Adrenal gland (tissue), 12 donors: ENCODE data around the gene COPZ2. TPM values are rescaled to one million over a fixed set of nuclear protein-coding genes. Genes with fewer than 3 reads are reported as not detected.

Source experiments
- DNase-seq, 7 donors: peaks; one replicate each; pipeline ENCODE4 v3.0.0-alpha.2; 2019 to 2020
- H3K27ac ChIP-seq, 5 donors: fragments of 200-600 bp; sonication (generic) in 4 of 5; 1 replicate in 3 of 5; 2 replicates in 2 of 5; pipeline versions ENCODE4 v1.5.1 to v1.8.0; 2016 to 2020; ENCODE audit warnings: mild to moderate bottlenecking in 1 of 5
- H3K27me3 ChIP-seq: fragments of 200-600 bp; 2 replicates; pipeline ENCODE4 v1.8.0; 2021
- H3K36me3 ChIP-seq, 2 donors: fragments of 200-600 bp; replicated peaks in 1 of 2; 1 replicate in 1 of 2; 2 replicates in 1 of 2; pipeline versions ENCODE4 v1.5.1 to v1.8.0; 2018 to 2022
- H3K4me1 ChIP-seq, 2 donors: fragments of 200-600 bp; replicated peaks in 1 of 2; 1 replicate in 1 of 2; 2 replicates in 1 of 2; pipeline versions ENCODE4 v1.5.1 to v1.8.0; 2018 to 2021
- H3K4me3 ChIP-seq, 4 donors: fragments of 200-600 bp; sonication (generic) in 3 of 4; one replicate each; pipeline ENCODE4 v1.5.1; 2016 to 2018
- H3K9me3 ChIP-seq, 3 donors: fragments of 200-600 bp; sonication (generic) in 1 of 3; replicated peaks in 1 of 3; 1 replicate in 2 of 3; 2 replicates in 1 of 3; pipeline versions ENCODE4 v1.5.1 to v1.8.0; 2016 to 2021
- CTCF ChIP-seq, 6 experiments: fragments of 450-650 bp in 4 of 6; fragments of 200-600 bp in 2 of 6; sonication (generic) in 1 of 6; IDR thresholded peaks; 1 replicate in 5 of 6; 2 replicates in 1 of 6; pipeline versions ENCODE4 v1.5.1 to v1.8.0; 2016 to 2021; ENCODE audit warnings: antibody characterized with exemption in 6 of 6, mild to moderate bottlenecking in 2 of 6, moderate library complexity in 1 of 6
- POLR2A ChIP-seq, 2 donors: fragments of 450-650 bp; IDR thresholded peaks; one replicate each; pipeline ENCODE4 v1.6.1; 2017; ENCODE audit warnings: antibody characterized with exemption in 2 of 2, mild to moderate bottlenecking in 2 of 2, moderate library complexity in 1 of 2
- WGBS, 4 donors: extraction: QIAGEN DNeasy Blood & Tissue Kit in 2 of 4; methylation state at CpG; one replicate each; pipeline versions ENCODE4 v1.1.5 to v1.1.7; 2013 to 2017; 5-methylcytosine and 5-hydroxymethylcytosine counted together
- intact Hi-C, 2 donors: fragments of 100-400 bp; cut with DNase I; formaldehyde crosslinking; loops; one replicate each; pipeline versions ENCODE4 v1.14.1 to v1.15.0; 2022 to 2023
- polyA plus RNA-seq, 3 donors: library from polyadenylated mRNA; stranded (reverse); fragments of 200-250 nt in 2 of 3; fragments of 350-450 nt in 1 of 3; fragmentation: Illumina TruSeq in 1 of 3; extraction: RNeasy Lipid Tissue Mini Kit (QIAGEN cat#74804) in 1 of 3; gene quantifications; one replicate each; pipeline ENCODE4 v1.2.3, GENCODE V29; 2013 to 2014
- total RNA-seq, 9 donors: library from RNA; depleted of rRNA in 4 of 9; stranded (reverse); fragments of >200 nt in 4 of 9; fragments of 120-200 nt in 1 of 9; fragmentation: NEBNext Ultra II Directional in 1 of 9; extraction: Animal tissue kit (Norgen Biotek cat#: 25700) in 1 of 9; gene quantifications; one replicate each; pipeline versions ENCODE4 v1.1.0 to v1.2.4, GENCODE V29; 2013 to 2023
- donor health status: healthy with polysubstance abuse.
- donor health status: Bipolar disorder and iron deficiency.
- donor health status: DM: yes; HTN: yes; CAD: no.
- donor health status: DM: no; HTN: no; CAD: no.
- donor health status: DM: no; HTN: no; CAD: no.
- donor health status: DM: yes; HTN: yes; CAD: no.

The COPZ2 gene
- total and polyA plus RNA-seq, 12 donors: 16.3 to 60.1 (median 42.4) TPM

GRCh38 chr17:48011405-48012150, 26.0 kb downstream of the COPZ2 start:
- Histone ChIP-seq H3K4me1 (peaks cover 4 to 6% of the 10 kb centered on the region in 2 donors), H3K9me3 (no peaks in the 10 kb centered on the region), H3K27ac (peak overlapping the region in 1 of 5 donors; percentile 60), H3K36me3 (no peaks in the 10 kb centered on the region), H3K27me3 (peaks cover 3% of the 10 kb centered on the region), H3K4me3 (peak overlapping the region in 1 of 4 donors; percentile 38)
- peak in 3 of 7 donors; percentile 43 to 76 (median 47) for DNase-seq
- 6 to 17% (median 9%) methylated on average over 21 to 23 of the region's 23 CpGs for WGBS, 4 donors
- TF ChIP-seq CTCF (IDR thresholded peaks at IDR 0.05) (peak; percentile 11 to 45 (median 34)), POLR2A (IDR thresholded peaks at IDR 0.05) (no peak)
- intact Hi-C loops: loop anchor here in 1 of 2 donors (10.0 kb wide), 1 partner anchor 57 kb away; the partner anchor contains the start of gene PRR15L

DNA sequence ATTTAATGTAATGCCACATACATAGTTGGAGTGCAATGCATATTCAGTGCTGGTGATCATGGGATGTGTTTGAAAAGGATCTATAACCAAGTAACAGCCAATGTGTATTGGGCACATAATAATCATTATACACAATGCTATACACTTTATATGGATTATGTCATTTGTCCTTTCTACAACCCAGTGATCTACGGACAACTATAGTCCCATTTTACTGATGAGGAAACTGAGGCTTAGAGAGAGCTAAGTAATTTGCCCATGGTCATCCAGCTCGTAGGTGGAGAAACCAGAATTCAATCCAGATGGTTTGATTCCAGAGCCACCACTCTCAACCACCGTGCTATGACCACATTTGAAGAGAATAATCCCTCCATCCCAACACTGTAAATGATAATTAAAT, 27.4 kb downstream of the COPZ2 start:
- no peak overlapping the region for H3K4me3 ChIP-seq
- H3K4me1 ChIP-seq: peaks cover 4 to 6% of the 10 kb centered on the region in 2 donors
- no peaks in the 10 kb centered on the region for H3K36me3 ChIP-seq
- H3K27me3 ChIP-seq: peaks cover 3% of the 10 kb centered on the region
- TF ChIP-seq CTCF (IDR thresholded peaks at IDR 0.05) (no peak), POLR2A (IDR thresholded peaks at IDR 0.05) (no peak)
- no peaks in the 10 kb centered on the region for H3K9me3 ChIP-seq
- 73 to 85% (median 76%) methylated on average over 3 of the region's 3 CpGs for WGBS, 4 donors
- DNase-seq: no peak
- no peak overlapping the region for H3K27ac ChIP-seq
- intact Hi-C loops: loop anchor here in 1 of 2 donors (10.0 kb wide), 1 partner anchor 55 kb away; the partner anchor contains the start of gene PRR15L

DNA sequence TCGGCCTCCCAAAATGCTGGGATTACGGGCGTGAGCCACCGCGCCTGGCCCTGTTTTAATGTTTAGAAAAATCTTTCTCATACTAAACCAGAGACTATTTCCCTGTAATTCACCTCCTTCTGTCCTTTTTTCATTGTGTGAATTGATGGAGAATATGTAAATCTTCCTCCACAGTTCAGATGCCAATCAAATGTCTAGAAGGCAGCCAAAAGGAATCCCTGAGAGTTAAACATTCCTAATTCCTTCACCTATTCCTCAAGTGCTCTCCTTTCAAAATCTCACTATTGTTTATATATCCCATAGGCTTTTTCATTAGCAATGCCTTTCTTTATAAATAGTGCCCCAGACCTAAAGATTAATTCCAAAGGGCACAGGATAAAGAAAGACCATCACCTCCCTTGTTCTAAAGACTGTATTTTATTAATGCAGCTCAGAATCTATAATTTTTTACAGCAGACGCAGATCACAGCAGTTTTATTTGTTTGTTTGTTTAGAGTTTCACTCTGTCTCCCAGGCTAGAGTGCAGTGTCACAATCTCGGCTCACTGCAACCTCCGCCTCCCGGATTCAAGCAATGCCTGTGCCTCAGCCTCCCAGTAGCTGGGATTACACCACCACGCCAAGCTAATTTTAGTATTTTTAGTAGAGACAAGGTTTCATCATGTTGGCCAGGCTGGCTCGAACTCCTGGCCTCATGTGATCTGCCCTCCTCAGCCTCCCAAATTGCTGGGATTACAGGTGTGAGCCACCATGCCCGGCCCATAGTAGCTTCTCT, 30.5 kb downstream of the COPZ2 start:
- Histone ChIP-seq H3K9me3 (no peaks in the 10 kb centered on the region), H3K4me1 (peaks cover 4 to 13% of the 10 kb centered on the region in 2 donors), H3K4me3 (no peak overlapping the region), H3K27me3 (no peaks in the 10 kb centered on the region), H3K36me3 (no peaks in the 10 kb centered on the region), H3K27ac (no peak overlapping the region)
- 73 to 84% (median 79%) methylated on average over 12 of the region's 12 CpGs for WGBS, 4 donors
- intact Hi-C loops: no loop called here
- DNase-seq: no peak
- TF ChIP-seq CTCF (IDR thresholded peaks at IDR 0.05) (no peak), POLR2A (IDR thresholded peaks at IDR 0.05) (no peak)

GRCh38 chr17:48004983-48005382, 32.6 kb downstream of the COPZ2 start:
- DNase-seq: no peak
- peak overlapping the region in 1 of 5 donors; percentile 82 for H3K27ac ChIP-seq

More at GRCh38 chr17:48004983-48005382, 32.6 kb downstream of the COPZ2 start:
- Histone ChIP-seq H3K36me3 (no peaks in the 10 kb centered on the region), H3K4me1 (peaks cover 2 to 15% of the 10 kb centered on the region in 2 donors), H3K9me3 (no peaks in the 10 kb centered on the region), H3K27me3 (no peaks in the 10 kb centered on the region), H3K4me3 (no peak overlapping the region)
- WGBS, 4 donors: 19 to 58% (median 49%) methylated on average over 3 of the region's 3 CpGs
- intact Hi-C loops: no loop called here
- TF ChIP-seq CTCF (IDR thresholded peaks at IDR 0.05) (no peak), POLR2A (IDR thresholded peaks at IDR 0.05) (no peak)
